ENCODE measurements around the gene ANKRD22. TPM values are rescaled to one million over a fixed set of nuclear protein-coding genes. Genes with fewer than 3 reads are reported as not detected.
A peak's percentile ranks its signal among the peaks of the same experiment; 100 is the strongest.

Gene ANKRD22
- under 1 TPM in 1 of 3 donors, not detected in 2; 0.24 TPM for total RNA-seq

GRCh38 chr10:88851706-88852105 is at the start of gene ANKRD22:
ANKRD22 (minus strand) TSS chr10:88851844; CDS start chr10:88851607, 237 bp downstream.
- Mint-ChIP-seq H3K9me3 (no peaks in the 10 kb centered on the region), H3K4me1 (ENCODE audit: low read depth) (peaks cover 12% of the 10 kb centered on the region), H3K36me3 (ENCODE audit: insufficient read depth) (no peaks in the 10 kb centered on the region), H3K27me3 (ENCODE audit: low read depth) (no peaks in the 10 kb centered on the region), H3K4me3 (no peak within 1 kb of the TSS)
- ATAC-seq (no peak), DNase-seq (no peak)

- H3K9me3 Mint-ChIP-seq: no peaks in the 10 kb centered on the region
- peaks cover 26% of the 10 kb centered on the region for H3K36me3 Mint-ChIP-seq (ENCODE audit: insufficient read depth)
- no peaks in the 10 kb centered on the region for H3K27me3 Mint-ChIP-seq (ENCODE audit: low read depth)
- ATAC-seq: no peak
- peaks cover 66% of the 10 kb centered on the region for H3K4me1 Mint-ChIP-seq (ENCODE audit: low read depth)
- DNase-seq: no peak
- no peak overlapping the region for H3K4me3 Mint-ChIP-seq
Observed at GRCh38 chr10:88899886-88900285, 48.2 kb upstream of the ANKRD22 start.

- H3K4me3 Mint-ChIP-seq: no peak overlapping the region
- peaks cover 70% of the 10 kb centered on the region for H3K4me1 Mint-ChIP-seq (ENCODE audit: low read depth)
- no peaks in the 10 kb centered on the region for H3K27me3 Mint-ChIP-seq (ENCODE audit: low read depth)
- peaks cover 23% of the 10 kb centered on the region for H3K36me3 Mint-ChIP-seq (ENCODE audit: insufficient read depth)
- H3K9me3 Mint-ChIP-seq: no peaks in the 10 kb centered on the region
- DNase-seq (no peak), ATAC-seq (no peak)
Observed at GRCh38 chr10:88898727-88899126, 47.1 kb upstream of the ANKRD22 start.

GRCh38 chr10:88896994-88897853 is 45.6 kb upstream of the ANKRD22 start:
- H3K36me3 Mint-ChIP-seq (ENCODE audit: insufficient read depth): peaks cover 17% of the 10 kb centered on the region
- peak overlapping the region; percentile 17 for H3K4me3 Mint-ChIP-seq
- H3K27me3 Mint-ChIP-seq (ENCODE audit: low read depth): no peaks in the 10 kb centered on the region
- ATAC-seq (peak; percentile 60 to 69), DNase-seq (peak; percentile 12)
- H3K9me3 Mint-ChIP-seq: no peaks in the 10 kb centered on the region
- peaks cover 70% of the 10 kb centered on the region for H3K4me1 Mint-ChIP-seq (ENCODE audit: low read depth)

- ATAC-seq (no peak), DNase-seq (no peak)
- Mint-ChIP-seq H3K9me3 (no peaks in the 10 kb centered on the region), H3K36me3 (ENCODE audit: insufficient read depth) (peaks cover 14% of the 10 kb centered on the region), H3K4me3 (peak overlapping the region; percentile 33), H3K27me3 (ENCODE audit: low read depth) (no peaks in the 10 kb centered on the region), H3K4me1 (ENCODE audit: low read depth) (peaks cover 66% of the 10 kb centered on the region)
Observed at GRCh38 chr10:88896372-88896993, 44.8 kb upstream of the ANKRD22 start.

- peaks cover 10% of the 10 kb centered on the region for H3K36me3 Mint-ChIP-seq (ENCODE audit: insufficient read depth)
- ATAC-seq (no peak), DNase-seq (no peak)
- no peaks in the 10 kb centered on the region for H3K27me3 Mint-ChIP-seq (ENCODE audit: low read depth)
- no peak overlapping the region for H3K4me3 Mint-ChIP-seq
- H3K9me3 Mint-ChIP-seq: no peaks in the 10 kb centered on the region
- H3K4me1 Mint-ChIP-seq (ENCODE audit: low read depth): peaks cover 62% of the 10 kb centered on the region
Observed at GRCh38 chr10:88895250-88895649, 43.6 kb upstream of the ANKRD22 start.

- H3K27me3 Mint-ChIP-seq (ENCODE audit: low read depth): no peaks in the 10 kb centered on the region
- peaks cover 62% of the 10 kb centered on the region for H3K4me1 Mint-ChIP-seq (ENCODE audit: low read depth)
- H3K36me3 Mint-ChIP-seq (ENCODE audit: insufficient read depth): peaks cover 9% of the 10 kb centered on the region
- DNase-seq: no peak
- no peak overlapping the region for H3K4me3 Mint-ChIP-seq
- H3K9me3 Mint-ChIP-seq: no peaks in the 10 kb centered on the region
- no peak for ATAC-seq
Observed at GRCh38 chr10:88893611-88894010, 42.0 kb upstream of the ANKRD22 start.

GRCh38 chr10:88892222-88892967 is 40.8 kb upstream of the ANKRD22 start:
- H3K27me3 Mint-ChIP-seq (ENCODE audit: low read depth): no peaks in the 10 kb centered on the region
- H3K4me1 Mint-ChIP-seq (ENCODE audit: low read depth): peaks cover 64% of the 10 kb centered on the region
- ATAC-seq (no peak), DNase-seq (no peak)
- H3K4me3 Mint-ChIP-seq: no peak overlapping the region
- no peaks in the 10 kb centered on the region for H3K9me3 Mint-ChIP-seq
- peaks cover 11% of the 10 kb centered on the region for H3K36me3 Mint-ChIP-seq (ENCODE audit: insufficient read depth)

GRCh38 chr10:88890681-88891381 is 39.2 kb upstream of the ANKRD22 start:
- DNase-seq (no peak), ATAC-seq (no peak)
- H3K36me3 Mint-ChIP-seq (ENCODE audit: insufficient read depth): peaks cover 7% of the 10 kb centered on the region
- no peaks in the 10 kb centered on the region for H3K9me3 Mint-ChIP-seq
- peaks cover 60% of the 10 kb centered on the region for H3K4me1 Mint-ChIP-seq (ENCODE audit: low read depth)
- no peaks in the 10 kb centered on the region for H3K27me3 Mint-ChIP-seq (ENCODE audit: low read depth)
- no peak overlapping the region for H3K4me3 Mint-ChIP-seq

- H3K9me3 Mint-ChIP-seq: no peaks in the 10 kb centered on the region
- H3K27me3 Mint-ChIP-seq (ENCODE audit: low read depth): no peaks in the 10 kb centered on the region
- H3K4me3 Mint-ChIP-seq: no peak overlapping the region
- H3K36me3 Mint-ChIP-seq (ENCODE audit: insufficient read depth): peaks cover 7% of the 10 kb centered on the region
- no peak for DNase-seq
- no peak for ATAC-seq
- H3K4me1 Mint-ChIP-seq (ENCODE audit: low read depth): peaks cover 66% of the 10 kb centered on the region
Observed at GRCh38 chr10:88889559-88890337, 38.1 kb upstream of the ANKRD22 start.

GRCh38 chr10:88888810-88889445 is 37.3 kb upstream of the ANKRD22 start:
- DNase-seq: no peak
- no peaks in the 10 kb centered on the region for H3K9me3 Mint-ChIP-seq
- H3K27me3 Mint-ChIP-seq (ENCODE audit: low read depth): no peaks in the 10 kb centered on the region
- H3K4me3 Mint-ChIP-seq: no peak overlapping the region
- ATAC-seq: no peak
- peaks cover 69% of the 10 kb centered on the region for H3K4me1 Mint-ChIP-seq (ENCODE audit: low read depth)
- H3K36me3 Mint-ChIP-seq (ENCODE audit: insufficient read depth): peaks cover 3% of the 10 kb centered on the region

GRCh38 chr10:88886557-88886956 is 34.9 kb upstream of the ANKRD22 start:
- peaks cover 3% of the 10 kb centered on the region for H3K36me3 Mint-ChIP-seq (ENCODE audit: insufficient read depth)
- H3K27me3 Mint-ChIP-seq (ENCODE audit: low read depth): no peaks in the 10 kb centered on the region
- H3K4me1 Mint-ChIP-seq (ENCODE audit: low read depth): peaks cover 83% of the 10 kb centered on the region
- H3K9me3 Mint-ChIP-seq: no peaks in the 10 kb centered on the region
- H3K4me3 Mint-ChIP-seq: no peak overlapping the region
- no peak for DNase-seq
- peak; percentile 72 to 79 for ATAC-seq

- DNase-seq (no peak), ATAC-seq (no peak)
- Mint-ChIP-seq H3K9me3 (no peaks in the 10 kb centered on the region), H3K4me3 (no peak overlapping the region), H3K36me3 (ENCODE audit: insufficient read depth) (peaks cover 2% of the 10 kb centered on the region), H3K4me1 (ENCODE audit: low read depth) (peaks cover 80% of the 10 kb centered on the region), H3K27me3 (ENCODE audit: low read depth) (no peaks in the 10 kb centered on the region)
Observed at GRCh38 chr10:88883448-88883809, 31.8 kb upstream of the ANKRD22 start.
